Choroid plexus epithelial cell (primary cell): ENCODE results near the gene MCTP1.

Experiments used
- DNase-seq: peaks from one replicate; pipeline ENCODE4 v3.0.0-alpha.2; 2010; ENCODE audit warnings: low read depth
- H3K4me3 ChIP-seq: 2 replicates; pipeline ENCODE4 v1.5.1; 2011; ENCODE audit warnings: low read depth, mild to moderate bottlenecking, control low read depth, low read length, moderate library complexity
- TF ChIP-seq, protein P1 (sequence below): conservative IDR thresholded peaks from 2 replicates; pipeline ENCODE4 v1.5.1; 2011; ENCODE audit warnings: low read depth, mild to moderate bottlenecking, control low read depth, inconsistent platforms, low read length, moderate library complexity

Gene MCTP1

DNA sequence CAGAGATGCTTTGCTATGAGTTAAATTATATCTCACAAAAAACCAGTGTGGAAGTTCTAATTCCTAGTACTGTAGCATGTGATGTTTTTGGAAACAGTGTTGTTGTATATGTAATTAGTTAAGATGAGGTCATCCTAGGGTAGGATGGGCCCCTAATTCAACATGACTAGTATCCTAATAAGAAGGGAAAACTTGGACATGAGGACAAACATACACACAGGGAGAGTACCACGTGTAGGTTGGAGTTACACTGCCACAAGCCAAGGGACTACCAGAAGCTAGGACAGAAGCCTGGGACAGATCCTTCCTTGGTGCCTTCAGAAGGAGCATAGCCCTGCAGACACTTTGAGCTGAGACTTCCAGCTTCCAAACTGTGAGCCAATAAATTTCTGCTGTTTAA is 234.2 kb downstream of the MCTP1 start:
- no peak for DNase-seq
- TF ChIP-seq, protein P1, sequence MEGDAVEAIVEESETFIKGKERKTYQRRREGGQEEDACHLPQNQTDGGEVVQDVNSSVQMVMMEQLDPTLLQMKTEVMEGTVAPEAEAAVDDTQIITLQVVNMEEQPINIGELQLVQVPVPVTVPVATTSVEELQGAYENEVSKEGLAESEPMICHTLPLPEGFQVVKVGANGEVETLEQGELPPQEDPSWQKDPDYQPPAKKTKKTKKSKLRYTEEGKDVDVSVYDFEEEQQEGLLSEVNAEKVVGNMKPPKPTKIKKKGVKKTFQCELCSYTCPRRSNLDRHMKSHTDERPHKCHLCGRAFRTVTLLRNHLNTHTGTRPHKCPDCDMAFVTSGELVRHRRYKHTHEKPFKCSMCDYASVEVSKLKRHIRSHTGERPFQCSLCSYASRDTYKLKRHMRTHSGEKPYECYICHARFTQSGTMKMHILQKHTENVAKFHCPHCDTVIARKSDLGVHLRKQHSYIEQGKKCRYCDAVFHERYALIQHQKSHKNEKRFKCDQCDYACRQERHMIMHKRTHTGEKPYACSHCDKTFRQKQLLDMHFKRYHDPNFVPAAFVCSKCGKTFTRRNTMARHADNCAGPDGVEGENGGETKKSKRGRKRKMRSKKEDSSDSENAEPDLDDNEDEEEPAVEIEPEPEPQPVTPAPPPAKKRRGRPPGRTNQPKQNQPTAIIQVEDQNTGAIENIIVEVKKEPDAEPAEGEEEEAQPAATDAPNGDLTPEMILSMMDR = no peak

GRCh38 chr5:95048628-95049027 is 236.3 kb downstream of the MCTP1 start:
- DNase-seq = no peak
- H3K4me3 ChIP-seq = no peak overlapping the region
- TF ChIP-seq, protein P1 = no peak

More for the DNA sequence above, 234.2 kb downstream of the MCTP1 start:
- no peak overlapping the region for H3K4me3 ChIP-seq

DNA sequence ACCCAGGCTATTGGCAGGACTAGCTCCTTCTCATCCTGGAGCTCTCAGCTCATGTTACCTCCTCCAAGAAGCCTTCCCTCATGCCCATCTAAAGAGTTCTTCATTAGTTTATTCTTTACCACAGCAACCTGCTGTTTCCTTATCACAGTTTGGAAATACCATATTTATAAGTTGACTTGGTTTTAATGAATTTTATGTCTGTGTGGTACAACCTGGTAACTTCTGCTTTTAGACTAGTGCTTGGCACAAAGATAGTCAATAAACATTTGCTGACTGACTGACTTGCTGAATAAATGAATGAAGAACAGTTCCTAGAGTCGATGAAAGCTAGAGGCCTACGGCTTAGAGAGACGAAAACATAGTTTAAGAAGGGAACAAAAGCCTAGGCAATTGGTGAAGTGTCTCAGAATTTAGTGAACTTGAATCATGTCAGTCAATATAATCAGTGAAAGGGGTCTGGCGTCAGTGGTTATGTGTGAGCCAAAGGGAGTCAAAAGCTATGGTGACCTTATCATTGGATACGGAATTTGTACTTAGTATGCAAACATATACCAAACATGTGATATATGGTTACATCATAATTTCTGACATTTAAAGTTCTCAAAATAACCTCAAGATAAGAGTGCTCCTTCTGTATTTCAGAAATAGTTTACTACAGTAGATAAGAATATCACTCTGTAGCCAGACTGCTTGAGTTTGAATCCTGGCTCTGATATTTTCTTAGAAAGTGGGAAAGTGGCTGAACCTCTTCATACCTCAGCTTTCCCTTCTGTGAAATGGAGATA is 239.5 kb downstream of the MCTP1 start:
- TF ChIP-seq, protein P1 = no peak

GRCh38 chr5:95044096-95044495 is 240.8 kb downstream of the MCTP1 start:
- no peak for DNase-seq
- H3K4me3 ChIP-seq = no peak overlapping the region
- TF ChIP-seq, protein P1 = no peak

More for the DNA sequence above, 239.5 kb downstream of the MCTP1 start:
- no peak for DNase-seq
- no peak overlapping the region for H3K4me3 ChIP-seq

DNA sequence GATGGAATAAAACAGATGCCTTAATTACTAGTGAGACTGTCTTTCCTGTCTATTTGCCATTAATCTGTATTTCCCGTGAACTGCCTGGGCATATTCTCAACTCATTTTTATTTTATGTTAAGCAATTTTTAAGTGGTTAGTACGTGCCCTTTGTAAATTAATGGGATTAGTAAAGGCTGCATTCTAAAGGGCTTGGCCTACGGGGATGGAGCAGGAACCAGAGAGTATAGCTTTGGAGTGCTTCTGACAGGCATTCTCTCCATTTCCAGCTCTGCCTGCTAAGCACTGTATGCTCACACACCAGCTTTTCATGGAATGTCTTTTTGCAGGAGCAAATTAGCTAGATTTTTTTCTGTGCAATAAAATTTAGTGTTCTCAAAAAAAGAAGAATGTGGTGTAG is 241.2 kb downstream of the MCTP1 start:
- TF ChIP-seq, protein P1 = no peak
- DNase-seq = no peak
- no peak overlapping the region for H3K4me3 ChIP-seq

GRCh38 chr5:95043234-95043633 is 241.7 kb downstream of the MCTP1 start:
- TF ChIP-seq, protein P1 = no peak
- no peak overlapping the region for H3K4me3 ChIP-seq
- peak; percentile 31 for DNase-seq

- TF ChIP-seq, protein P1 = no peak
- DNase-seq = peak; percentile 28
- no peak overlapping the region for H3K4me3 ChIP-seq
Measured at GRCh38 chr5:95042037-95042436, 242.9 kb downstream of the MCTP1 start.
